DOHH2 (cell line): ENCODE measurements around the gene STEAP3.

Experiments used
- EZH2phosphoT487 ChIP-seq: fragments of 200-600 bp; sonication (generic); IDR thresholded peaks from 2 replicates; pipeline ENCODE4 v1.6.1; 2017; ENCODE audit warnings: borderline replicate concordance, mild to moderate bottlenecking, antibody characterized with exemption, low read length, moderate library complexity, mixed read lengths
- TF ChIP-seq, protein P1 (sequence below): fragments of 200-600 bp; sonication (generic); IDR thresholded peaks from one replicate; pipeline ENCODE4 v1.5.1; 2014; ENCODE audit warnings: antibody characterized with exemption, mild to moderate bottlenecking, low read depth, low read length; ENCODE audit not compliant: poor library complexity, severe bottlenecking

DNA sequence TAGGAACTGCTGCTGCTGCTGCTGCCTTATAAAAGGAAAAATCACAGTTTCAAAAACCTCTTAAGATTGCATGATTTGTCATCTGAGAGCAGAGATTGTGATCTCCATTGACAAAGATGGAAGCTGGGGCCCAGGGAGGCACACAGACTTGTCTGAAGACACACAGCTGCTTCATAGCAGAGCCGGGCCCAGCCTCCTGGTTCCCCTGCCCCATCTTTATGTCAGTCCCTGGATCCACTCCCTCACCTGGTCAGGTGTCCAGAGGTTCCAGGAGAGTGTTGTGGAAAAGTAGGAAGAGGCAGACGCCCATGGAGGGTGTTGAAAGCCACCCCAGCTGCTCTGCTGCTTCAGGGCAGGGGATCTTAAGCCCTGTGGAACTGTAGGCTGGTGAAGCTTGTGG is 20.0 kb downstream of the STEAP3 start:
- TF ChIP-seq, protein P1, sequence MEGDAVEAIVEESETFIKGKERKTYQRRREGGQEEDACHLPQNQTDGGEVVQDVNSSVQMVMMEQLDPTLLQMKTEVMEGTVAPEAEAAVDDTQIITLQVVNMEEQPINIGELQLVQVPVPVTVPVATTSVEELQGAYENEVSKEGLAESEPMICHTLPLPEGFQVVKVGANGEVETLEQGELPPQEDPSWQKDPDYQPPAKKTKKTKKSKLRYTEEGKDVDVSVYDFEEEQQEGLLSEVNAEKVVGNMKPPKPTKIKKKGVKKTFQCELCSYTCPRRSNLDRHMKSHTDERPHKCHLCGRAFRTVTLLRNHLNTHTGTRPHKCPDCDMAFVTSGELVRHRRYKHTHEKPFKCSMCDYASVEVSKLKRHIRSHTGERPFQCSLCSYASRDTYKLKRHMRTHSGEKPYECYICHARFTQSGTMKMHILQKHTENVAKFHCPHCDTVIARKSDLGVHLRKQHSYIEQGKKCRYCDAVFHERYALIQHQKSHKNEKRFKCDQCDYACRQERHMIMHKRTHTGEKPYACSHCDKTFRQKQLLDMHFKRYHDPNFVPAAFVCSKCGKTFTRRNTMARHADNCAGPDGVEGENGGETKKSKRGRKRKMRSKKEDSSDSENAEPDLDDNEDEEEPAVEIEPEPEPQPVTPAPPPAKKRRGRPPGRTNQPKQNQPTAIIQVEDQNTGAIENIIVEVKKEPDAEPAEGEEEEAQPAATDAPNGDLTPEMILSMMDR, result no peak
- no peak for TF ChIP-seq EZH2phosphoT487
